GM19043 (cell line): ENCODE measurements around the gene DDC.
A peak's percentile ranks its signal among the peaks of the same experiment; 100 is the strongest.

ENCODE experiments used
- ATAC-seq: cut with Tn5 transposase; IDR thresholded peaks from one replicate; pipeline ENCODE4 v1.9.1; 2021; ENCODE audit warnings: low read depth; ENCODE audit not compliant: unreplicated experiment

DDC gene

DNA sequence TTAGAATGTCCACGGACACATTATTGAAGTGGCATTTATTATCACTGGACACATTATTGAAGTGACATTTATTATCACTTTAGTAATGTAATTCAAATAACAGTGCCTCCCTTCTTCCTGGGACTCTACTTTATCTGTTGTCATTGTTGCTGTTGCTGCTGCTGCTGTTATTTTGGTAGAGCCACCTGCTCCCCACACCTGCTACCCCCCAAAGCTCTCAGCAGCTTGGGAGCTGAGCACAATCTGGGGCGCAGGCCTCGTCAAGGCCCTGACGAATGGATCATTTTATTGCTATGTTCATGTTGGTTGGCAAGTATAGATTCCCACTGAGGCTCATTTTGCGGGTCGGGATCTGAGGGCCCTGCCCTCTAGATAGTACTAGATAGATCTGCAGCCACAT is 139.9 kb downstream of the DDC start:
- no peak for ATAC-seq

DNA sequence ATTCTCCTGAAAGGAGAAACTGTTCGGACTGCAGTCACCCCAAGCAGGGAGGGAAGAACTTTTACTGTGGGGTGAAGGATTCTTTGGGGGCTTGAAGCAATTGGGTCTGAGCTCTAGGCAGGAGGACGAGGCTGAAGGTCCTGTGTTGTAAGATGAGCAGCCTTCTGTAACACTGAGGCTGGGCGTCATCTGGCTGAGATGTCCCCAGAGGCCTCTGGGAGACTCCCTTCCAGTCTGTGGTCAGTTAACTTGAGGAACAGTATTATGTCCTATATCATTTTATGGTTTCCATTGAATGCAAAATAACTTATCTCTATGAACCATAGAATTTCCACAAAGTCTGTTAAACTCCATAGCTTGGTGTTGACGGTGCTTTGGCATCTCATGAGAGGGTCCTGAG is 141.3 kb downstream of the DDC start:
- ATAC-seq, result no peak

DNA sequence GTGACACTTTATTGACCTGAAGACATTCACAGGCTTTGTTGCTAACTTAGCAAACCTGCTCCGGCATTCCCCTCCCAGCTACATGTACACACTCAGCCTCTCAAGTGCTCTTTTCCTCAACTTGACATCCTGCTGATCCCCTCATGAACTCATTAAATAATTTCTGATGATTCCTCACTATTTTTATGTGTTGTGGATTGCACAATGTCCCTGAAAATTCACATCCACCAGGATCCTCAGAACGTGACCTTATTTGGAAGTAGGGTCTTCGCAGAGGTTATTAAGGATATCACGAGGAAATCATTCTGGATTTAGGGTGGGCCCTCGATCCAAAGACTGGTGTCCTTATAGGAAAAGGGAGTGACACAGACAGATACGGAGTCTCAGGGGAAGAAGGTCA is 142.3 kb downstream of the DDC start:
- no peak for ATAC-seq

DNA sequence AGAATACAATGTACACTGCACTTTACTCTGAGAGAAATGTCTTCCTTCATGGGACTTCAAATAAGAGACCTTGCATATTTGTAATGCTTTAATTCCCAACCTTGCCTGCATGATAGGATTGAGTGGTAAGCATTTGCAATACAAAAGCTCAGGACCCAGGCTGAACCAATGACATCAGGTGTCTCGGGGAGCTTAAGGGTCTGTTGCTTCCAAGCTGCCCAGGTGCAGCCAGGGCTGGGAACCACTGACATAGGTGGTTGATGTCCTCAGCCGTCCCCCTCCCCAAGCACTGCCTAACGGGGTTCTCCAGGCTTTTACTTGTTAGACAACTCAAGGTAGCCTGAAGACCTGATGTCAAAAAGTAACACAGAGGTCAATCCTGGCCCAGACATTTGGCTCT is 144.2 kb downstream of the DDC start:
- no peak for ATAC-seq

DNA sequence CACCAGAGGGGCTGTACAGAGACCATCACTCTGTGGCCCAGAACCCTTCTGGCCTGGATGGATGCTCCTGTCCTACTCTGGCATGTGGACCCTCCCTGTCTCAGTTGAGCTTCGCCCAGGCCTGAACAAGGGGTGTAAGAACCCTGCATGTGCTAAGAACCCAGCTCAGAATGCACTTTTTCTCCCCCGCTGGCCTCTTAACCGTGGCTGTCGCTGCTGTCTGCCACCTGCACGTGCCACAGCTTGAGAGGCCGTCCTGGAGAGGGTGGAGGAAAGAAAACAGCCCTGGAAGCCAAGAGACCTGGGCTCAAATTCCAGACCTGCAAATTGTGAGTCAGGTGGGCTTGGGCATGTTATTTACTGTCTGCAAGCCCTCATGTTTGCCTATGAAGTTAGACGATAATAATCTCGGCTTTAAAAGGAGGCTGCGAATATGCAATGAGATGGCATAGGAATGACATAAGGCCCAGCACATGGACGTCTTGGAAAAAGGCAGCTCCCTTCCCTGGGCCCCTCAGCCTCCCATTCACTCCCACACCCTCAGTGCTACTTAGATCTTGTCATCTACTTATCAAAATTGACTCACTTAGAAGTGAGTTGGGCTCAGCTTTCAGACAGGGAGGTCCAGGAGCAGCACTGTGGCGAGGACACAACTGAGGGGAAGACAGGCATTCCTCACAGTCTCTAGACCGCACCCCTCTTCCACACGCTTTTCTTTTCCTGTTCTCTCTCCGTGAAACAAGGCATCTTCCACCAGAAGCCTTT is 146.5 kb downstream of the DDC start:
- no peak for ATAC-seq

DNA sequence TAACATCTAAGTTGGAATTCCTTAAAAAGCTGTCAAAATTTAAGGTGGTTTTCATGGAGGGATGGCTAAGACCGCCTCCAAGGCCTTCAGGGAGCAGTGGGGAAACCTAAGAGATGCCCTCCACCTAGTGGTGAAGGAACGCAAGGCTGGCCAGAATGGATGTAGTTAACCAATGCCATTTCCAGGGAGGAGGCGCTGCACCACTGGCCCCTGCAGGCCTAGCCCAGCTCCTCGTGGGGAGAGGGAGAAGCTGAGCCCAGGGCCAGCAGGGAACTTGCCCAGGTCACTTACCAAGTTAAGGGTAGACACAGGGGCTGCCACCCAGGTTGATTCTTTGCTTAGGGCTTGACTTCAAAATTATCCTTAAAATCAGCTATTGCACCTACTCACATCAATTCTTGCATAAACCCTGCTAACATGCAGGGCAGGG is 147.1 kb downstream of the DDC start:
- peak; percentile 79 for ATAC-seq

DNA sequence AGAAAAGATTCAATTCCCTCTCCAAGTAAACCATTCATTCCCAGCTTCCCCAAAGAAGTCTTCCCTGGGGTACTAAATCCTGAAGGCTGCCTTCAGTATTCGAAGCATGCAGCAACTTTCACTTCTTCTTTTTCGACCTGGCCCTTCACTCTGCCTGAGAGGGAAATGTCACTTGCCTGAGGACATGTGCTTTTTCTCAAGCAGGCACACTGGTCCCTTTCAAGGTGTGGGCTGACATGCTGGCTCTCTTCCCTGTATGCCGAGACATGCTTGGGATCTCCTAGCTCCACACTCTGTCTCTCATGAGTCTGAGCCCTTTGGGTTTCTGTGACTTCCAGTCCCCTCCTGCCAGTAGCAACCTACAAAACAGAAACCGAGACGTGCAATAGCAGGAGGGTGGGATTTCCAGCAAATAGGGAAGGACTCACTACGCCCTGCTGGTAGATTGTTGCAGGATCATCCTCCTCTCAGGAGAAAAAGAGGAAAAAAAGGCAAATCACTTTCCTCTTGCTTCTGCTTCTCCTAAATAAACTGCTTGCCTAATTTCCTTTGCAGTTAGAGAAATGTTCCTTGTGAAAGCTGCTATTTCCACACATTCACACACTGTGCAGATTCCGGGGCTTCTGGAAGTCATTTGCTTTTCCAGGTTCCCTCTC is 148.6 kb downstream of the DDC start:
- ATAC-seq, result peak; percentile 84

DNA sequence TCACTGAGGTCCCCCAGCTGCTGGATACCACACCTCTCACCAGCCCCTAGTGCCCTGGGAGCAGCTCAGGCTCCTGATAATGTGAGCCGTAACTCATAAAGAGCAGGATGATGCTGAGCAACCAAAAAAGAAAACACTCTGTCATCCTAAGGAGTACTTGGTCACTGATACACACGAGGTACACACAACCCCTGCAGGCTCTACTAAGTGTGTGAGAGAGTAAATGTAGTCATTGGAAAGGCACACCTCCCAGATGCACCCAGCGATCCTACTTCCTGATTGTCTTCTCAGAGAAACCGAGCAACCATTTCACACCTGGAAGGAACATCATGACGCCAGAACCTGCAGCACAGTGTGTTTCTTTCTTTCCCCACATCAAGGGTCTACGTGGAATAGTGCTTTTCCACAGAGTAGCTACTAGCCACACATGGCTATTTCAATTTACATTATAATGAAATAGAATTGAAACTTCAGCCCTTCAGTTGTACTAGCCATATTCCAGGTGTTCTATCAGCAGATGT is 149.3 kb downstream of the DDC start:
- no peak for ATAC-seq

DNA sequence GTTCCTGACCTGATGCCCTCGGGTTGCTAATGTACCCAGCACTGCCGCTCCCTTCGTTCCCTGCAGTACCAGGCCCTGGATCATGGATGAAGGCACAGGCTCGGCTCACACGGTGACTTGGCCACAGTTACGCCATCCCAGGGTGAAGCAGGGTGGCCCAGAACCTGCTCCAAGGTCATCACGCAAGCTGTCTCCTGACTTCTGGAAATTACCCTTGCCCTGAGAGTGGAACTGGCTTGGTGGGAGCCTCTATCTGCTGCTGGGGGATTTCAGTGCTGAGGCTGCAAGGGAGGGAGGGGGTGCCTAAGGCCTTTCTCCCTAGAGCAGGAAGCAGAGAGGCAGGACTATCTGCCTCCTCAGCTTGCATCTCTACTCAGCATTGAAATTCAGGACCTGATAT is 151.6 kb downstream of the DDC start:
- no peak for ATAC-seq

DNA sequence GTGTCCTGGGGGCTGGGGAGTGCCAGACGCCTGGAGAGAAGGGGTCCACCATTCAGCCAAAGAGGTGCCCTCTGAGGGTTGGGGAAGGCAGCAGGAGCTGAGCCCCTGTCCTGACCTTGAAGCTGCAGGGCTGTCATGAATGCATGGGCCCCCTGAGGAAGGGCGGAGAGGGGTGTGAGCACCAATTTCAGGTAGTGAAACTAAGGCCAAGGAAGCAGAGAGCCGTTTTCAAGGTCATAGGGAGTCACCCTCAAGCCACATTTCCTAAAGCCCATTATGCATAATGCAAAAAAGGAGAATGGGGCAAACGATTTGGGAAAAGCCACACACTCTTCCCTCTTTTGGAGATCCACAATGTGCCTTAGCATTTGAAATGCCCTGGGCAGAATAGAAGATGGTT is 152.2 kb downstream of the DDC start:
- ATAC-seq, result no peak

DNA sequence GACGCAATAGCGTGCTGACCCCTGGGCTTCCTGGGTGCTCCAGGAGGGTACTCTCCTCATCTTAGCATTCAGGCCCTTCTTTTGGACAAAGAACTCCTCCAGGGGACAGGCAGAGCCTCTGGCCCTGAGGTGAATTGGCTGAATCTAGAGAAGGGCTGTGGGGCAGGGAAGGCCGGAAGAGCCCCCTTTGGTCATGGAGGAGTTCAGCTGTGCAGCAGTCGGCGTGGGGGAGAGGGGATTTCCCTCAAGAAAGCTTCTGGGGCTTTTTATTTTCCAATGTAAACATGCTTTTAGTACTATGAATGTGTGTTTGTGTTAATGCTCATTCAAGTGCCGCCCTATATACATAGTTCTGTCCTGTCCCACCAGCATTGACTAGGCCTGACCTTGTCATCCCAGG is 153.9 kb downstream of the DDC start:
- no peak for ATAC-seq

DNA sequence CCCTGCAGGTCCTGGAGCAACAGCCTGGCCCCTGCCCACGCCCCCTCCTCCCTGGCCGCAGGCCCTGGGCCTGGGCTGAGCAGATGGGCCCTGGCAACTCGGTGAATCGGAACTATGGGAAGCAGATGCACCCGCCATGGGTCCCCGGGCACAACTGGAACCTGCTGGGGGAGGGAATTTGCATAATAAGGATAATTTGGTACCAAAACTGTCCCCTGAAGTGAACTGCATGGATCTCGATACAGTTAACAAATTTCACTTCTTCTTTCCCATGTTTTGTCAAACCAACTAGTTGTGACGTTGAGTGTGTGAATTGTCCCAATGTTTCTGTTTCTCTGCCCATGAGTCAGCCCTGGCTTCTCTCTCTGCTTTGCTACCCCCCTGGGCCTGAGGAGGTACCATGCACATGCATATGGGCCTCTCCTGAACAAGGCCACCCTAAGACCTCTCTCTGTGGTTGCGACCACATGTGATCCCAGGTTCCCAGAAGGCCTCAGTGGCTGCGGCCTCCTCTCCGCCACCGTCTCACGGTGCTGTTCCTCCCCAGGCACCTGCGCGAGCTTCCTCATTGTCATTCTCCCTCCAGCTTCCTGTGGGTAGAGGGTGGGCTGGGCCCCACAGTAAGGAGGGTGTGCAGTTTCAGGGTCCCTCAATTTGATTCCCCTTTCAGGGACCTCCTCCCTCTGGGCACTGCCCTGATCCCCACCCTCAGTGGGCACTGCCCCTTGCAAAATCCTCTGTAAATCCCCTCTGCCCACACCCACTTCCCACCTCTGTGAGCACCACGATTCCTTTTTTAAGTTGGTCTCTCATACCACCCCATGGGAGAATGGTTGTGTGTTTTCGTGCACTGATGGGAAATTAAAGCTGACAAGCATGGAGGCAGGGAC is 155.1 kb downstream of the DDC start:
- peak; percentile 62 for ATAC-seq
